GM11168 (cell line): ENCODE results near the gene SRSF10.
"Not testable (repeated sequence)": the region's sequence is repeated elsewhere in the genome, so short reads cannot be mapped to it uniquely, and the experiment has no call there.

Source experiments
- in situ Hi-C: fragments of 300-500 bp; cut with MboI; formaldehyde crosslinking; loops from one replicate; pipeline ENCODE4 v1.12.0; 2022; ENCODE audit warnings: low sequenced_read_pairs; ENCODE audit not compliant: unreplicated experiment

SRSF10 gene

GRCh38 chr1:23979881-23980727 lies at the start of gene SRSF10:
TSS of gene SRSF10 (minus strand) at chr1:23980327. CDS start at chr1:23980255, 72 bp downstream.
- in situ Hi-C loops: no loop called here

GRCh38 chr1:24027838-24028468 lies 47.8 kb upstream of the SRSF10 start:
- in situ Hi-C loops: no loop called here

- in situ Hi-C loops: no loop called here
These were observed 42.6 kb upstream of the SRSF10 start for GRCh38 chr1:24022581-24023361.

GRCh38 chr1:24021403-24022266 lies 41.5 kb upstream of the SRSF10 start:
- in situ Hi-C loops: no loop called here

GRCh38 chr1:24020470-24020869 lies 40.3 kb upstream of the SRSF10 start:
- in situ Hi-C loops: no loop called here

- in situ Hi-C loops: no loop called here
These were observed 39.9 kb upstream of the SRSF10 start for GRCh38 chr1:24020025-24020424.

GRCh38 chr1:24018611-24019580 lies 38.8 kb upstream of the SRSF10 start:
- in situ Hi-C loops: no loop called here

- in situ Hi-C loops: no loop called here
These were observed 35.4 kb upstream of the SRSF10 start for GRCh38 chr1:24015221-24016210.

GRCh38 chr1:24012878-24013277 lies 32.8 kb upstream of the SRSF10 start:
- in situ Hi-C loops: not testable (repeated sequence)

GRCh38 chr1:24010650-24011049 lies 30.5 kb upstream of the SRSF10 start:
- in situ Hi-C loops: no loop called here

- in situ Hi-C loops: no loop called here
These were observed 29.3 kb upstream of the SRSF10 start for GRCh38 chr1:24009406-24009805.

GRCh38 chr1:24008574-24009184 lies 28.6 kb upstream of the SRSF10 start:
- in situ Hi-C loops: not testable (repeated sequence)

- in situ Hi-C loops: no loop called here
These were observed 27.0 kb upstream of the SRSF10 start for GRCh38 chr1:24007079-24007478.

GRCh38 chr1:24005163-24005562 lies 25.0 kb upstream of the SRSF10 start:
- in situ Hi-C loops: no loop called here

- in situ Hi-C loops: no loop called here
These were observed 24.0 kb upstream of the SRSF10 start for GRCh38 chr1:24004132-24004531.

GRCh38 chr1:24003331-24003972 lies 23.3 kb upstream of the SRSF10 start:
- in situ Hi-C loops: no loop called here

- in situ Hi-C loops: no loop called here
These were observed 22.6 kb upstream of the SRSF10 start for GRCh38 chr1:24002695-24003094.
